Fibroblast of mammary gland (primary cell): ENCODE measurements around the gene TUB.

Experiments used
- DNase-seq: peaks from one replicate; pipeline ENCODE4 v3.0.0-alpha.2; 2010; ENCODE audit warnings: low read depth
- H3K4me3 ChIP-seq: 2 replicates; pipeline ENCODE4 v1.5.1; 2011; ENCODE audit warnings: low read depth, mild to moderate bottlenecking, low read length, moderate library complexity; ENCODE audit not compliant: control insufficient read depth
- TF ChIP-seq, protein P1 (sequence below): conservative IDR thresholded peaks from 2 replicates; pipeline ENCODE4 v1.5.1; 2011; ENCODE audit warnings: low read depth, low read length, inconsistent platforms; ENCODE audit not compliant: control insufficient read depth, insufficient read depth

Gene TUB

GRCh38 chr11:8098879-8099278, 17.9 kb downstream of the TUB start:
- peak; percentile 42 for DNase-seq
- TF ChIP-seq, protein P1, sequence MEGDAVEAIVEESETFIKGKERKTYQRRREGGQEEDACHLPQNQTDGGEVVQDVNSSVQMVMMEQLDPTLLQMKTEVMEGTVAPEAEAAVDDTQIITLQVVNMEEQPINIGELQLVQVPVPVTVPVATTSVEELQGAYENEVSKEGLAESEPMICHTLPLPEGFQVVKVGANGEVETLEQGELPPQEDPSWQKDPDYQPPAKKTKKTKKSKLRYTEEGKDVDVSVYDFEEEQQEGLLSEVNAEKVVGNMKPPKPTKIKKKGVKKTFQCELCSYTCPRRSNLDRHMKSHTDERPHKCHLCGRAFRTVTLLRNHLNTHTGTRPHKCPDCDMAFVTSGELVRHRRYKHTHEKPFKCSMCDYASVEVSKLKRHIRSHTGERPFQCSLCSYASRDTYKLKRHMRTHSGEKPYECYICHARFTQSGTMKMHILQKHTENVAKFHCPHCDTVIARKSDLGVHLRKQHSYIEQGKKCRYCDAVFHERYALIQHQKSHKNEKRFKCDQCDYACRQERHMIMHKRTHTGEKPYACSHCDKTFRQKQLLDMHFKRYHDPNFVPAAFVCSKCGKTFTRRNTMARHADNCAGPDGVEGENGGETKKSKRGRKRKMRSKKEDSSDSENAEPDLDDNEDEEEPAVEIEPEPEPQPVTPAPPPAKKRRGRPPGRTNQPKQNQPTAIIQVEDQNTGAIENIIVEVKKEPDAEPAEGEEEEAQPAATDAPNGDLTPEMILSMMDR = no peak
- no peak overlapping the region for H3K4me3 ChIP-seq

- no peak overlapping the region for H3K4me3 ChIP-seq
- TF ChIP-seq, protein P1 = peak; percentile 84
- DNase-seq = peak; percentile 87
These were observed 18.4 kb downstream of the TUB start for GRCh38 chr11:8099291-8099899.

DNA sequence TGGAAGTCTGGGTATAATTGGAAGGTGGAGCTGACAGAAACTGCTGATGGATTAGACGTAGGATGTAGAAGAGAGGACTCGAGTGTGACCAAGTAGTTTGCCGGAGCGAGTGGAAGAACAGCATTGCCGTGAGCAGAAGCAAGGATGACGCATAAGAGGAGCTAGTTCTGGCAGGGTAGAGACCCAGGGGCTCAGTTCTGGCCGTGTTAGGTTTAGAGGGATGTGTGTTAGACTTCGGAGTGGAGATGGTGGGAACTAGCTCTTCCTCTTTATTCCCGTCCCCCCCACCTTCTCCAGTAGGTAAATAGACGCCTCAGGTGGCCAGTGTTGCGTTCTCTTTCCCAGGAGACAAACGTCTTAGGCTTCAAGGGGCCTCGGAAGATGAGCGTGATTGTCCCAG, 19.1 kb downstream of the TUB start:
- DNase-seq = no peak
- TF ChIP-seq, protein P1 = no peak
- H3K4me3 ChIP-seq = no peak overlapping the region

GRCh38 chr11:8100605-8101004, 19.6 kb downstream of the TUB start:
- TF ChIP-seq, protein P1 = no peak
- no peak for DNase-seq
- no peak overlapping the region for H3K4me3 ChIP-seq

GRCh38 chr11:8101421-8101820, 20.4 kb downstream of the TUB start:
- no peak overlapping the region for H3K4me3 ChIP-seq
- TF ChIP-seq, protein P1 = no peak
- no peak for DNase-seq

DNA sequence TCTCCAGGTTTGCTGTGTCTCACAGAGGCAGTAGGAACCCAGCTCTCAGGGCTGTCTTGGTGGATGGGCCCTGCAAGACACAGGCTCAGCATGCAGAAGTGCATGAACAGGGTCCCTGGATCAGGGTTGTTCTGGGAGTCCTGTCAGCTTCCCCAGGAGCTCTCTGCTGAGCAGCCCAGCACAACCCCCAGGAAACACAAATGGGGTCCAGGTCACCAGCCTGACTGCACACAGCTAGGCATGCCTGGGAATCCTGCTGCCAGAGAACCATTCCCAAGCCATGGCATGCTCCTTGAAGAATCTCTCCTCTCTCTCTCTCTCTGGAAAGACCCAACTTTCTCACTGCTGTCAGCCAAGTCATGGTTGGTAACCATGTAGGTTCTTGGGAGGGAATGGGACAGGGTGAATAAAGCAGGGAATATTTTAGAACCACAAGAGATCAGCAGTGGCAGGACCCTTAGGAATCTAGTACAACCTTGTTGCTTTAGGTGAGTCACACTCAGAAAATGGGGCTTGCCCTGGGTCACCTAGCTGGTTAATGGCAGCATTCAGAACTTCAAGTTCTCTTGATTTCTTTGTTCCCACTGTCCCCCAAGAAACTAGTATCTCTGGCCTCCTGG, 21.4 kb downstream of the TUB start:
- no peak for DNase-seq
- TF ChIP-seq, protein P1 = no peak
- no peak overlapping the region for H3K4me3 ChIP-seq
